Measurements from ENCODE around the gene HLA-F.

Gene HLA-F

DNA sequence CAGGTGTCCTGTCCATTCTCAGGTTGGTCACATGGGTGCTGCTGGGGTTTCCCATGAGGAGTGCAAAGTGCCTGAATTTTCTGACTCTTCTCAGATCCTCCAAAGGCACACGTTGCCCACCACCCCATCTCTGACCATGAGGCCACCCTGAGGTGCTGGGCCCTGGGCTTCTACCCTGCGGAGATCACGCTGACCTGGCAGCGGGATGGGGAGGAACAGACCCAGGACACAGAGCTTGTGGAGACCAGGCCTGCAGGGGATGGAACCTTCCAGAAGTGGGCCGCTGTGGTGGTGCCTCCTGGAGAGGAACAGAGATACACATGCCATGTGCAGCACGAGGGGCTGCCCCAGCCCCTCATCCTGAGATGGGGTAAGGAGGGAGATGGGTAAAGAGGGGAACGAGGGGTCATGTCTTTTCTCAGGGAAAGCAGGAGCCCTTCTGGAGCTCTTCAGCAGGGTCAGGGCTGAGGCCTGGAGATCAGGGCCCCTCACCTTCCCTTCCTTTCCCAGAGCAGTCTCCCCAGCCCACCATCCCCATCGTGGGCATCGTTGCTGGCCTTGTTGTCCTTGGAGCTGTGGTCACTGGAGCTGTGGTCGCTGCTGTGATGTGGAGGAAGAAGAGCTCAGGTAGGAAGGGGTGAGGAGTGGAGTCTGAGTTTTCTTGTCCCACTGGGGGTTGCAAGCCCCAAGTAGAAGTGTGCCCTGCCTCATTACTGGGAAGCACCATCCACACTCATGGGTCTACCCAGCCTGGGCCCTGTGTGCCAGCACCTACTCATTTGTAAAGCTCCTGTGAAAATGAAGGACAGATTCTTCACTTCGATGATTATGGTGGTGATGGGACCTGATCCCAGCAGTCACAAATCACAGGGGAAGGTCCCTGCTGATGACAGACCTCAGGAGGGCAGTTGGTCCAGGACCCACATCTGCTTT, 2.0 kb downstream of the HLA-F start:
- no peak for DNase-seq

GRCh38 chr6:29726001-29726400, 2.8 kb downstream of the HLA-F start:
- no peak for DNase-seq

- no peak for DNase-seq
Measured at GRCh38 chr6:29726571-29727194, 3.4 kb downstream of the HLA-F start.

GRCh38 chr6:29727637-29728036, 4.4 kb downstream of the HLA-F start:
- no peak for DNase-seq

GRCh38 chr6:29728173-29728874, 5.1 kb downstream of the HLA-F start:
- no peak for DNase-seq

DNA sequence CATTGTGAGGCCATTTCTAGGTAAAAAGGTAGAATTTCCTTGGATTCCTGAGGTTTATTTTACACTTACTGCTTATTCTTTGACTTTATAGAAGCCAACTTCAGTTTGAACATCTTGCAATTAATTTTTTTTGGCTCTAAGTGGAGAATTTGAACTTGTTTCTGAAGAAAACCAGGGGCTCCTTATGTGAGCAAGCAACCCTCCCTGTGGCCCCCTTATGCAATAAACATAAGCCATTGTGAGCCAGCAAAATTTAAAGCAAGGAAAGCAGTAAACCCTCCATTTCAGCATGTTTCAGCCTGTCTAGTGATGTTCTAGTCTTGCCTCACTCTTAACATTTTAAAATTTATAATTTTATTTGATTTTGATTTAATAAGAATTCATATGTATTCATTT, 5.6 kb downstream of the HLA-F start:
- no peak for DNase-seq

- no peak for DNase-seq
Measured at GRCh38 chr6:29729774-29730328, 6.6 kb downstream of the HLA-F start.

DNA sequence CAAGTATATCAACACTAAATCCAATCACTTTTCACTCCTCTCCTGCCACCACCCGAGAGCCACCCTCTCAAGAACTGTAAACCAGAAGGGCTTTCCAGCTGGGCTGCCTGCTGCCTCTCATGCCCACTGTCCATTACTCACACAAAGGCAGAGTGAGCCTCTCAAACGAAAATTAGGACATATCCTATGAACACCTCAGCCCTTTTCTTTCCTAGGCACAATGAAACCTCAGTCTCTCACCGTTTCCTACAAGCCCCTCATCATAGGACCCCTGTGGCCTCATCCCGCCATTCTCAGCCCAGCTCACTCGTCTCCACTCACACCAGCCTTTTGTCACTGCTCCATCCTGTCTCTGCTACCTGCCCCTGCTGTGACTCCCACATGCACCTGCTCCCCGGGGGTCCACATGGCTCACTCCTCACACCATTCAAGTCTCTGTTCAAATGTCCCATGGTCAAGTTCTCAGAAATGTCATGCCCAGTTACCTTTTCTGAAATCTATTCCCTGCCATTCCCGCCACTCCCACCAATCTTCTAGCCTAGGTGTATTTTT, 7.4 kb downstream of the HLA-F start:
- no peak for DNase-seq

- DNase-seq, result no peak
Measured at GRCh38 chr6:29731281-29731680, 8.0 kb downstream of the HLA-F start.

DNA sequence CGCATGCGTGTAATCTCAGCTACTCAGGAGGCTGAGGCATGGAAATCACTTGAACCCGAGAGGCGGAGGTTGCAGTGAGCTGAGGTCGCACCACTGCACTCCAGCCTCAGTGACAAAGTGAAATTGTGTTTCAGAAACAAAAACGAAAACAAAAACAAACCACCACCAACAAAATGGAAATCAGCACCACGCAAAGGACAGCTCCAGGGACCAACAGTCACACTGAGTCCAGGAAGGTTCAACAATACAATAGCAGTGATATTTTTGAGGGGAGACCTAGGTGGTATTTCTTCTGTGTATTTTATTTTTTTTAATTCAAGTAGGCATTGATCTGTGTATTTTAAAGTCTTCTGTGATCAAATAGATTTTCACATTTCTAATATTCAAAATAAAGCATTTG, 9.8 kb downstream of the HLA-F start:
- no peak for DNase-seq

DNA sequence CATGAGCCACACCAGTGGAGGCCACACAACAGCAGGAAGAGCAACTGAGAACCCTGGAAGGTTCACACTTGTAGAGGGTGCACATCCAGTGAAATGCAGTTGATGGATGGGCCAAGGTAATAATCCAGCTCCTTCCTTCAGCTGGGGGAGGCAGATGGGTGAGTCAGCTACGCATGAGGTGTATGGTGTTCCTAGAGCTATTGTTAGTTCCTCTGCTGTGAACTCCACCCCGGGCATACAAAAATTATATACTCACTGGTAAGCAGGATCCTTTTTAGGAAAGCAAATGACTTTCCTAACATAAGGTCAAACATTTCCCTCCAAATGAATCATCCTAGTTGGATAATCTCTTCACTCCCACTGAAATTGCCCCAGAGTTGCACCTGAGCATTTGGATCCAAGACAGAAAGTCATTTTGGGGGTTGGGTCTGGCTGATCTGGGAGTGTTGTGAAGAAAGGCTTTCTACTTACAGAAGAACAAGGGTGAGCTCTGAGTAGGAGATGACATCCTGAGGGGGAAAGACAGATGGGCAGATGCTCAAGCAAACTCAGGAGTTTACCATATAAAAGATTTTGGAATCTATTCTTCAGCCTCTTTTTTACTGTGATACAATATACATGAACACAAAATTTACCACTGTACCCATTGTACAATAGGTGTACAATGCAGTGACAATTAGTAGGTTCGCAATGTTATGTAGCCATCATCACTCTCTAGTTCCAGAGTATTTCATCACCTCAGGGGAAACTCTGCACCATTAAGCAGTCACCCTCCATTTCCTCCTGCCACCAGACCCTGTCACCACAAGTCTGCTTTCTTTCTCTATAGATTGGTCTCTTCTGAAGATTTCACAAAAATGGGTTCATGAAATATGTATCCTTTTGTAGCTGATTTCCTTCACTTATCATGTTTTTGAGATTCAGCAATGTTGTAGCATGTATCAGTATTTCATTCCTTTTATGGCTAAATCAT, 11.1 kb downstream of the HLA-F start:
- DNase-seq, result no peak

DNA sequence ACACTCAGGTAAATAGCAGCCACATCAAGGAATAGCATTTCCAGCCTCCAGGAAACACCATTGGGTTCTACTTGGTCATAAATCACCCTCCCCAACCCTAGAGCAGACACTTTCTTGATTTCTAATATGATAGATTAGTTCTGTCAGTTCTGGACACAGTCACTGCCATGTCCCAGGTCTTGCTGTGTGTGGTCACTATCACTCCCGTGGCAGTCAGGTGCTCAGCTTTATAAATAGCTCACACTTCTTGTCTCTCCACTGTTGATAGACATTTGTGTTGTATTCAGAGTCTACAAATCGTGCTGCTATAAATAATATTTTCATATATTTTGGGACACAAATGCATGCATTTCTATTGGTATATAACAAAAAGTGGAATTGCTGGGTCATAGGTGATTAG, 13.3 kb downstream of the HLA-F start:
- DNase-seq, result no peak

- DNase-seq, result no peak
Measured at GRCh38 chr6:29737707-29738630, 14.7 kb downstream of the HLA-F start.

- DNase-seq, result no peak
Measured at GRCh38 chr6:29739136-29739881, 16.1 kb downstream of the HLA-F start.

DNA sequence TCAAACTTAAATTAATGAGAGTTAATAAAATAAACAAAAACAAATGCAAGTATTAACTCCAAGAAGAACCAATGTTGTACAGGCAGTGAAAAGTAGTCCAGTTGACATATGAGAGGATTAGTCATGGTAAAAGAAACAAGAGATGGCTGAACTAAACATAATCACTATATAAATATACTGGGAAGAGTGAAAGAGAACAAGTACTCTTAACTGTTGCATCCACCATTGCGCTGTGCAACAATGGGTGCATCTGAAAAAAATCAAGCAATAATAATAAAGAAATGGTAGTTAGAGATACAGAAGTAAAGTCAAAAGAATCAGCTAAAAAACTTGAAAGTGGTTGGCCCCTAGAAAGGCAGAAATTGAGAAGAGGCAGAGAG, 16.6 kb downstream of the HLA-F start:
- no peak for DNase-seq

GRCh38 chr6:29741592-29741991, 18.4 kb downstream of the HLA-F start:
- no peak for DNase-seq

- no peak for DNase-seq
Measured at GRCh38 chr6:29742127-29742526, 18.9 kb downstream of the HLA-F start.

DNA sequence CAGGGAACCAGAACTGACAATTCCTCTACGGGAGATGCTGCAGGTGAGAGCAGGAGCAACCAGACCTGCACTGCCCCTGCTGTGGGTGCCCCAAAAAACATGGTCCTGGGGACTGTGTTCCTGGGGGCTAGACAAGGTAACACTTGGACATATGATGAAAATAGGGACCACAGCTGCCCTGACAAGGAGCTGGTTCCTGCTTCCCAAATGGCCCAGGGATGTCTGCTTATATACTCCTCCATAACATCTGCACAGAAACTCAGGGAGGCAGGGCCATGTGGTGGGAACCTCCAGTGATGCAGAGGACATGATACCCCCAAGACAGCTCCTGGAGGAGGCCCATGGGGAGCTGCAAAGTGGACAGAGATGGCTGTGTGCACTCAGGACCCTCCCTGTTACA, 19.8 kb downstream of the HLA-F start:
- no peak for DNase-seq

- no peak for DNase-seq
Measured at GRCh38 chr6:29743568-29743967, 20.3 kb downstream of the HLA-F start.

DNA sequence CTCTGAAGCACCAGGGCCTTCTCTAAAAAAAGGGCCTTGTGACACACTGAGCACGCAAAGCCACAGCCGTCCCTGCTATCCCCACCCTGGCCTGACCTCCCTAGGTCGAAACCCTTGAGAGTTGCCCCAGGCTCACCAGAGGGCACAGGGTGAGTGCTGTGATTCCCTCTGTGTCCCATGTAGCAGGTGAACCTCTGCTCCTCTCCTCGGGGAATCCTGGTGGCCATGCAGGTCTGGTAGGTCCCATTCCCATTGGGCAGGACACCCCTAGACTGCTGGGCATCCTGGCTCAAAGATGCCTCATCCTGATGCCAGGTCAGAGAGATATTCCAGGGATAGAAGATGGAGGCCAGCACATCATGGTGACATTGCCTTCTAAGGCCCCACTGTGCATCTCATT, 20.9 kb downstream of the HLA-F start:
- no peak for DNase-seq
